ENCODE measurements around the gene AHDC1.

The AHDC1 gene

DNA sequence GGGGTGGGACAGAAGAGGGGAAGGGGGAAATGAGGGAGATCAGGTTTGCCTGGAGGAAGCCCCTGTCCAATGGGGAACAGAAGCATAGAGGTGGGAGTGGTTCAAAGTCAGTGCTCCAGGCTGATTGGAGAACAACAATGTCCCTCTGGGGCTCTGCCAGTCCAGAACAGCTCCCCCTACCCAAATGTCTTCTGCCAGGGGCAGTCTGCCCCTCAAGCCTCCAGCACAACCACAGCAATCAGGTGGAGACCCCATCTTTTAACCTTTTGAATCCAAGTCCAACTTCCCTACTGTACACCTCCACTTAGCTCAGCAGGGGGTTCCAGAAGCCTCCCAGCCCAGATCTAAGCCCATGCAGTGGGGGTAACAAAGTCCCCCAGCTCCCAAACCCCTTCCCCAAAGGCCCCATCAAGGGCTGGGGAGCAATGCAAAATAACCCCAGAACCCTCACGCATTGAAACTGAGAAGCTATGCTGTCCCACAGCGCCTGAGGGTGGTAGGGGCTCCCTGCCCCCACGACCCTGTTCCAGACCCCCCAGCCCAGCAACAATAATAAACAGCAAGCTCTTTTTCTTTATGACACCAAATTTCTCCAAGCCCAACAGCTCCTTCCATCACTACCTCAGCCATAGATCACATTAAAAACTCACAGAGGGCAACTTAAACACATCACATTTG is 3.3 kb downstream of the AHDC1 start:
- DNase-seq (ENCODE audit: low read depth in 2 of 2): peak in 1 of 2 donors; percentile 58
- TF ChIP-seq, protein P1, sequence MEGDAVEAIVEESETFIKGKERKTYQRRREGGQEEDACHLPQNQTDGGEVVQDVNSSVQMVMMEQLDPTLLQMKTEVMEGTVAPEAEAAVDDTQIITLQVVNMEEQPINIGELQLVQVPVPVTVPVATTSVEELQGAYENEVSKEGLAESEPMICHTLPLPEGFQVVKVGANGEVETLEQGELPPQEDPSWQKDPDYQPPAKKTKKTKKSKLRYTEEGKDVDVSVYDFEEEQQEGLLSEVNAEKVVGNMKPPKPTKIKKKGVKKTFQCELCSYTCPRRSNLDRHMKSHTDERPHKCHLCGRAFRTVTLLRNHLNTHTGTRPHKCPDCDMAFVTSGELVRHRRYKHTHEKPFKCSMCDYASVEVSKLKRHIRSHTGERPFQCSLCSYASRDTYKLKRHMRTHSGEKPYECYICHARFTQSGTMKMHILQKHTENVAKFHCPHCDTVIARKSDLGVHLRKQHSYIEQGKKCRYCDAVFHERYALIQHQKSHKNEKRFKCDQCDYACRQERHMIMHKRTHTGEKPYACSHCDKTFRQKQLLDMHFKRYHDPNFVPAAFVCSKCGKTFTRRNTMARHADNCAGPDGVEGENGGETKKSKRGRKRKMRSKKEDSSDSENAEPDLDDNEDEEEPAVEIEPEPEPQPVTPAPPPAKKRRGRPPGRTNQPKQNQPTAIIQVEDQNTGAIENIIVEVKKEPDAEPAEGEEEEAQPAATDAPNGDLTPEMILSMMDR (IDR thresholded peaks at IDR 0.05; ENCODE audit: low read depth, low read length): no peak
- H3K4me3 ChIP-seq (replicated peaks in 1 of 2; ENCODE audit: low read depth in 2 of 2, low read length in 2 of 2): peak overlapping the region in 1 of 2 donors; percentile 3

DNA sequence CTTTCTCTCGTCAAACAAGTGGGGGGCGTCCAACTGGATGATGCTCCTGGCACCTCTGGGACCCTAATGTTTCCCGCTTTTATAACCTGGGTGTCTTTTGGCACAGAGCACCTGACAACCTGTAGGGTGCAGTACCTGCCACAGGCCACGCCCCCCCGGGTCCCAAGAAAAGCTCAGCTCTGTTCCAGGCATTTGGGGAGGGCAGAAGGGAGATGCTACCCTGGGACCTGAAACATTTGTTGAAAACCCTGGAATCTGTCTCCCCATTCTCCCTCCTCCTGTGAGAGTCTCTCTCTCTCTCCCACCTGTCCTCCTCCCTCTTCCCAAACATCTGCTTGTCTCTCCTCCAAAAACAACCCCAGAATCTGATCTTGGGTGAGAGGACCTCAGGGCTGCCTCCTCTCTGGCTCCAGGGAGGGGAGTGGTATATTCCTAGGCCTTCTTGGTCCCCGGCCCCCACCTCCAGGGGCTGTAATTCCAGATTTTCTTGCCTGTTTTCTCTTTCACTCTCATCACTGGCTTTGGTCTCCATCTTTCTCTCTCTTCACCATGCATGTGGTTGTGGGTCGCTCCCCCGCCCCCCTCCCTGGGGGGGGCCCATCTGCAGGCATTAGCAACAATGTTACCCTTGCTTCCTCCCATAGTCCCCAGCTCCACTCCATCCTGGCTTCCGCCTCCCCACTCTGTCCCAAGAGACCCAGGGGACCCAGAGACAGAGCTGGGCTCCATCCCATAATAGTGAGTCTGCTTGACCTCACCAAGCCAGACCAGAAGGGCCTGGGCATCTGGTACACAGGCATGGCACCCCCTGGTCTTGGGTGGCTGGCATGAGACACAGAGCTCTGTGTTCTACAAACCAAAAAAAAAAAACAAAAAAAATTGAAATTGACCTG is 4.1 kb downstream of the AHDC1 start:
- no peak overlapping the region for H3K4me3 ChIP-seq (replicated peaks in 1 of 2; ENCODE audit: low read depth in 2 of 2, low read length in 2 of 2)
- DNase-seq (ENCODE audit: low read depth in 2 of 2): no peak
- TF ChIP-seq, protein P1 (IDR thresholded peaks at IDR 0.05; ENCODE audit: low read depth, low read length): no peak

DNA sequence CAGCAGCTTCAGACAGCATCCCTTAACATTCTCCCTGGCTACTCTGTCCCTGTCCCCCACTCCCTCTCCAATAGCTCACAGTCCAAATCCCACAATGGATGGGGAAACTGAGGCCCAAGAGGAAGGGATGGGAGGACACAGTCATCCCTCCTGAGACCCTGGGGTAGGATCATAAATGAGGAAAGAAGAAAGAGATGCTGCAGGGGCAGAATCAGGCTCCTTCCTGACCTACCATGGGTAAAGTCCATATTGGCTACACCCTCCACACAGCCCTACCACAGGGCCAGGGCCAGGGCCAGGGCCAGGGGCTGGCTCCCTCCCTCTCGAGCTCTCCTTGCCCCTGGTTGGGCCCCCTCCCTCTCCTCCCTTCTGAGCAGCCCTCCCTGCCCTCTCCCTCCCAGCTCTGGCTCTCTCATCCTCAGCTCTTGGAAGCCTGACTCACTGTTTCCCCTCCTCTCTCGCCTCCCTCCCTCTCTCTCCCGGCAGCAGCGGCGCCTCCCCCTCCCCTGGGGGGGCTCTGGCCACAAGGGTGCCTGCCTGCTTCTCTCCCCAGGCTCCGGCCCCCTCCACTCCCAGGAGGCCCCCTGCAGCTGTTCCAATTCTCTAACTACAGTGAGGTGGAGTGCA is 4.9 kb downstream of the AHDC1 start:
- H3K4me3 ChIP-seq (replicated peaks in 1 of 2; ENCODE audit: low read depth in 2 of 2, low read length in 2 of 2): peak overlapping the region in 1 of 2 donors; percentile 6
- peak; percentile 76 to 85 for DNase-seq (ENCODE audit: low read depth in 2 of 2)
- TF ChIP-seq, protein P1 (IDR thresholded peaks at IDR 0.05; ENCODE audit: low read depth, low read length): no peak

DNA sequence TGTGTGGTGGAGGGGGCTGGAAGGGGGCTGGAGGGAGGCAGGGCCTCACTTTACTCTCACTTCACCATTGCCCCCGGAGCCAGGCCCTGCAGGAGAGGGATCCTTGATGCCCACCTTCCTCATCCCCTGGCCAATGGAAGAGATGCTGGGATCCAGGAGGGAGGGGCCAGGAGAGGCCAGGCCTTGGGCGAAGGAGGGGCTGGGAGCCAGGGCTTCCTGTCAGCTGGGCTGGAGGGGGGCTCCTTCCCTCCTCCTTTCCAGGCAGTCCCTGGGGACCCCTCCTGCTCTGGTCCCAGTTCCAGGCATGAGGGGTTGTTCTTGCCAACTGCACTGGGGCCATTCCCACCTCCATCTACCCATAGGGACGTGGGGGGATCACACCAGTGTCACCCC is 5.7 kb downstream of the AHDC1 start:
- TF ChIP-seq, protein P1 (IDR thresholded peaks at IDR 0.05; ENCODE audit: low read depth, low read length): no peak
- H3K4me3 ChIP-seq (replicated peaks in 1 of 2; ENCODE audit: low read depth in 2 of 2, low read length in 2 of 2): no peak overlapping the region
- DNase-seq (ENCODE audit: low read depth in 2 of 2): peak; percentile 38 to 76

DNA sequence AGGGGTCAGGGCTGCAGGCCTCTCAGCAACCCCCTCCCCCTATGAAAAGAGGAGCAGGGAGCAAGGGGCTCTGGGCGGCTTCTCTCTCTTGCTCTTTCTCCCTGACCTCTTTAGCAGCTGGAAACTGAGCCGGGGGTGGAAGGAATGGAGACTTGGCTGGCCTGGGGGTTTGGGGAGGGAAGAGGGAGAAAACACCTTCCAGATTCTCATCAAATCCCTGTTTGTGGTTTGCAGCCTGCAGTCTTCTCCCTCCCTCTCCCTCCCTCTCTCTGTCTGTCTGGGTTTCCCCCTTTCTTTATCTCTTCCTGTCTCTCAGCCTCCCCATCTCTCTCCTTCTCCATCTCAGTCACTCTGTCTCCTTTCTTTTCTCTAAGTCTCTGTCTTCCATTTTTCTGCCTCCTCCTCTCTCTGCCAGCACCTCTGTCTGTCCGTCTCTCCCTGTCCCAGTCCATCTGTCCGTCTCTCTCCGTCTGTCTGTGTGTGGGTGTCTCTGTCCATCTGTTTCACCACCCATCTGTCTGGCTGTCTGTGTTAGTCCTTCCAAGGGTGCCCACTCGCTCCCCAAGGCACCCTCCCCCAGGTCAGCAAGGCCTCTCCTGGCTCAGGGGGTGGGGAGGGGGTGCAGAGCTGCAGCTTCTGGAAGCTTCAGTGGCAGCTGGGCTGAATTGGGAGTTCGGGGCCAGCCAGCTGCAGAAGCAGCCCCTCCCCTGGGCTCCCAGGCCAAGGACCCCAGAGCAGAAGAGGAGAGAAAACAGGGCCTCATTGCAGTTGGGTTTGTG is 6.2 kb downstream of the AHDC1 start:
- TF ChIP-seq, protein P1 (IDR thresholded peaks at IDR 0.05; ENCODE audit: low read depth, low read length): no peak
- DNase-seq (ENCODE audit: low read depth in 2 of 2): no peak
- H3K4me3 ChIP-seq (replicated peaks in 1 of 2; ENCODE audit: low read depth in 2 of 2, low read length in 2 of 2): no peak overlapping the region

DNA sequence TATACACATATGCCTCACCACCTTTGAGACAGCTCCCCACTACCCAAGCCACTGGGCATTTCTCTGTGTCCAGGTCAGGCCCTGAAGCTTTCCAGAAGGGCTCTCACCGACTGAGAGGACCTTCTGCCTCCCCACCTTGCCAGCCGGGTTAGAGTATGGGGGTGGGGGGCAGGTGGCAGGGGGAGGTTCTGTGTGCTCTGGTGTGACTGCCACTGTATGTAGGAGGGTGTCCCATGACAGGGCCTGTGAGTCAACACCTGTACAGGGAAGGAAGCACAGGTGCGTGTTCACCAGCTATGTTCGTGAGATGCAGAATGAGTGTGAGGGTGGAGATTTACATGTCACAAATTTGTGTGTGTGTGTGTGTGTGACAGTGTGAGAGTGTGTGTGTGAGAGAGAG is 7.0 kb downstream of the AHDC1 start:
- TF ChIP-seq, protein P1 (IDR thresholded peaks at IDR 0.05; ENCODE audit: low read depth, low read length): no peak
- H3K4me3 ChIP-seq (replicated peaks in 1 of 2; ENCODE audit: low read depth in 2 of 2, low read length in 2 of 2): no peak overlapping the region
- DNase-seq (ENCODE audit: low read depth in 2 of 2): no peak

All from cardiac fibroblast (primary cell).